NK-92 (cell line): Measurements from ENCODE around the gene MALL.
"Not testable (repeated sequence)": the region's sequence is repeated elsewhere in the genome, so short reads cannot be mapped to it uniquely, and the experiment has no call there.

Experiments
- DNase-seq: peaks from one replicate; lab custom pipeline; 2025; ENCODE audit not compliant: unreplicated experiment; lab: John Stamatoyannopoulos, UW

The MALL gene

DNA sequence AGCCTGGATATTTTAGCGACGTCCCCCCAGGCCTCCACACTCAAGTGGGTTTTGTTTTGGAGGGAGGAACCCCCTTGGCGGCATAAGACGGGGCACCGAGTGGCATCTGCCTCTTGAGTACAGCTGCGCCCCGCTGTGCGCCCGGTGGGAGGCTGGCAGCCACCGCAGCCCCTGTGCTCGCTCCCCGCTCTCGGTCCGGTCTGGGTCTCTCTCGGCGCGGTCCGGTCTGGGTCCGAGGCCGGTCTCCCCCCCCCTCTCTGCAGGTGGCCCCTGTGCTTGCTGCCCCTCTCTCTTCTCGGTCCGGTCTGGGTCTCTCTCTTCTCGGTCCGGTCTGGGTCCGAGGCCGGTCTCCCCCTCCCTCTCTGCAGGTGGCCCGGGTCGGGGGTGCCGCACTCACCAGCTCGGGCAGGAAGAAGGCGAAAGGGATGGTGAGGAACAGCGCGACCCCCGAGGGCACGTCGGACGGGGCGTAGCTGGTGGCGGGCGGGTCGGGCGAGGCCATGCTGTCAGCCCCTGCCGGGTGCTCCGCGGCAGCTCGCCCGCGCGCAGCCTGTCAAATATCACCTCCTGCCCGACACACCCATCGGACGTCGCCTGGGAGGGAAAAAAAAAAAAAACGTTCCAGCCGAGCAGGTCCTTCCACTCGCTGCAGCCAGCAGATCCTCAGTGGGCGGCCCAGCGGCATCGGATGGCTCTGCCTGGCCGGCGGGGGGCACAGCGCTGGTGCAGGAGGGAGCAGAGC is at the start of gene MALL:
Gene MALL (minus strand): TSS at position 532 of the 742 bp plus-strand sequence. CDS start 30 bp downstream, at position 502.
- no peak for DNase-seq

DNA sequence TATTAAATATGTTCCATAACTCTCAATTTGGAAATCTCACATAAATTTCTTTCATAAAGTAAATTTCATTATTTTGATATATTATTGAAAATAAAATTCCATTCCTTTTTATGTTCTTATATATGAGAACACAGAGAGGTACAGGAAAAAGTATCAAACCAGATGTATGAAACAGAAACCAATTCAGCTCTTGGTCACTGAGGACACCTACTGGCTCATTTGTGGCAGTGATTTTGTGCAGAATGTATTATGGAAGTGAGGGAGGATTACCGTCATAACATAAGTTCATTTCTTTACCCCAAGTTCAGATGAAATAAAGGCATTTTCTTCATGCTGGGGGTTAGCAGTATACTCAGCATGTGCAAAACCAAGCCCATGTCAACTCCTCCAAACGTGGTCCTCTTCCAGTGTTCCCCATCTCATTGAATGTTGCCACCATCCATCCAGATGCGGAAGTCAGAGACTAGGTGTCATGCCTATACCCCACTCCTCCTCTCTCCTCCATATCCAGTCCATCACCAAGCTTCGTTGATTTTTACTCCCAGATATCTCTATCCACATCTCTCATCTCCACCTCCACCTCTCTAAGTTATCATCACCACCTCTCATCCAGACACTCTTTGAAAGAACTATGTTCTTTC is 41.7 kb upstream of the MALL start:
- DNase-seq = no peak

- DNase-seq = not testable (repeated sequence)
These were observed 39.2 kb upstream of the MALL start for GRCh38 chr2:110154828-110155227.

- DNase-seq = not testable (repeated sequence)
These were observed 38.6 kb upstream of the MALL start for GRCh38 chr2:110154188-110154587.

DNA sequence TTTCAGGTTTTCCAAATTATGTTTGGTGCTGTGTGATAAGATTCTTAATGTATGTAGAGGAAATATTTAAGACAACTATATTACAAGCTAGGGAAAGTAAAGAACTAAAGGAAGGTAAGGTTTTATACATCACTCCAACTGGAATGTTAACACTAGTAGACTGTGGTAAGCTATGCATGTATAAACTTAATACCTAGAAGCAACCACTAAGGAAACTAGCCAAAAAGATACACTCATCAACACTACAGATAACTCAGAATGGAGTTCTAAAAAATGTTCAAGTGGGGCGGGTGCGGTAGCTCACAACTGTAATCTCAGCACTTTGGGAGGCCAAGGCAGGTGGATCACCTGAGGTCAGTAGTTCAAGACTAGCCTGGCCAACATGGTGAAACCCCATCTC is 37.8 kb upstream of the MALL start:
- no peak for DNase-seq

DNA sequence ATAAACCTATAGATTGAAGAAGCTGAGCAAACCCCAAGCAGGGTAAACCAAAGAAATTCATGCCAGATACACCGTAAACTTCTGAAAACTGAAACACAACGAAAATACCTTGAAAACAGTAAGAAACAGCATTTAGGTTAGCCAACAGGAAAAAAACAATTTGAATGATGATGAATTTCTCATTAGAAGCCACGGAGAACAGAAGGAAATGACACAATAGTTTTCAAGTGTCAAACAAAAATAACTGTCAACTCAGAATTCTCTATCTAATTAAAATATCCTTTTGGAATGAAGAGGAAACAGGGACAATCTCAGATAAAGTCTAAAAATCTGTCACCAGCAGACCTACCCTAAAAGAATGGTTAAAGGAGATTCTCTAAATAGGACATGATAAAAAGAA is 37.3 kb upstream of the MALL start:
- no peak for DNase-seq

GRCh38 chr2:110149330-110150220 is 34.0 kb upstream of the MALL start:
- no peak for DNase-seq

DNA sequence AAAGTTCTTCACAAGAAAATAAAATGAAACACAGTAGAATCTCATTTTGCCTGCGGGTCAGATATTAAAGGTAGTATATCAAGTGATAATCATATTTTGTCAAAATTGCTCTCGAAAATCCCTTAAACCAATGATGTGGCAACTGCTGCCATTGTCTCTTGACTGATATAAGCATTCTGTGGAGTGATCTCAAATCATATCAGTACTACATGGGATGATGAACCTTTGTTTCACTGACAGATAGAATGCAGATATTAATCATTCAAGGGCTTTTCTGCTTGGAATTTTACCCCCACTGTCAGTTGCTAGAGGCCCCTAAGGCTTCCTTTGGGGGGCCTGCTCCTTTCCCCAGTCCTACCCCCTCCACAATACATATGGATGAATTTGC is 31.3 kb upstream of the MALL start:
- DNase-seq = no peak

DNA sequence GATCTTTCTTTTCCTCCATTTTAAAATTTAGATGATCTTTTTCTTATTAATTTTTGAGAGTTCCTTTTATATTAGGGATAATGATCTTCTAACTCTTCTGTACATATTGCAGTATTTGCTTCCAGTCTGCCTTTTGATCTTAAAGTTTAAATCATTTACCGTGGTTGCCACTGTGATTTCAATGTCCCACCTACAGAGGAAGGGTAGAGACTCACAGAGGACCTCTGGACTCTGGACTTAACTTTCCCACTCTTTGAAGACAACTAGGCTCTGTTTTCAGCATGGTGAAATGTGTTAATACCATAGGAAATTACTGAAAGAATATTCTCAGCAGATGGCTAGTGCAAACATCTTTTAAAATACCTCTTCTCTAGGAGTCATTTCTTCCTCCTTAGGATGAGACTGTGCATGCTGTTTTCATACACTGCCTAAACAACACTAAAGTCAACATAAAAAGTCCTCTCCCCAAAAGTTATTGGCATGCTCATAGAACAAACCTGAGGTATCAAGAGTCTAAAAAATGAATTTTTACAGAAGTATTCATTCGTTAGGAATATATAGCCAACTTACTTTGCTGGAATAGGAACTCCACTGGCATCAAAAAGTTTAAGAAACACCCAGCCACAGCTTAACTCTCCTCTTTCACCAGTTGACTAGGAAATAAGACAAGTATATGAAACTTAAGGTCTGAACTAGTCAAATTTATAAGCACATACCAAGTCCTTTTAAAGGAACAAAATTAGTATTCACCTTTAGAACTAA is 30.7 kb upstream of the MALL start:
- no peak for DNase-seq

DNA sequence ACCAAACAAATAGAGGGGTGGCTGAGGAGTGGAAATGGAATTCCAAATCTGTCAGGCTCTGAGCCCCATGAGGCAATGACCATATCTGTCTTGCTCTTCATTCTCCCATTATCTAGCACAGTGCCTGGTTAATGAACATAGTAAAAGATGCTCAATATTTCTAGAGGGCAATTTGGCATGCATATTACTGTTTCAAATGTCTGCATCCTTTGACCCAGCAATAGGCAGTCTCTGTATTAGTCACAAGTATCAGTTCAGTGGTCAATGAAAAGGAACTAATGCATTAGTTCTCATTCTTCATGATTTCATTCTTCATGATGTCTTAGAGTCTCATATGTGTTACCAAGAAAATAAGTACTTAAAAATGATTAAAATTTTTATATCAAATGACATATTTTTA is 28.4 kb upstream of the MALL start:
- DNase-seq = no peak

- DNase-seq = no peak
These were observed 24.8 kb upstream of the MALL start for GRCh38 chr2:110140401-110140800.

DNA sequence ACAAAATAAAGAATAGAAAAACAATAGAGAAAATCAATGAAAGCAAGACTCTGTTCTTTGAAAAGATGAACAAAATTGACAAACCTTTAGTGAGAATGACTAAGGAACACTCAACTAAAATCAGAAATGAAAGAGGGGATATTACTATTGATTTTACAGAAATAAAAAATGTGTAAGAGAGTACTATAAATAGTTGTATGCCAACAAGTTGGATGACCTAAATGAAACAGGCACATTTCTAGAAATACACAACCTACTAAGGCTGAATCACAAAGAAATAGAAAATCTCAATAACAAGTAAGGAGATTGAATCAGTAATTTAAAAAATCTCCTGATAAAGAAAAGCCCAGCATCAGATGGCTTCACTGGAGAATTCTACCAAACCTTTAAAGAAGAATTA is 18.4 kb upstream of the MALL start:
- no peak for DNase-seq

DNA sequence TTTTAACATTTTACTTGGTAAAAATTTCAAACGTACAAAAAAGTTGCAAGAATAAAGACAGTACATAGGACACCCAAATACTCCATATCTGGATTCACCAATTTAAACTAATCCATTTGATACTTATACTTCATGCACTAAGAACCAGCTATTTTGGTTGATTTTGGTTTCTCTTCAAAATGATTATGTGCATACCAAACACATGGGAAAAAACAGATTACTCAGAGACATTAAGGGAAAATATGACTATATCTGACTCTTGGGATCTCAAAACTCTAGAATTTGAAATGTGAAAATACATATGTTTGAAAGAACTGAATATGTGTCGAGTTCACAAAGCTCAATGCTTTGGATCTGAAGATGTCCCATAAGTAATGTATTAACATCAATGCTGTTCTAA is 15.5 kb upstream of the MALL start:
- DNase-seq = no peak

DNA sequence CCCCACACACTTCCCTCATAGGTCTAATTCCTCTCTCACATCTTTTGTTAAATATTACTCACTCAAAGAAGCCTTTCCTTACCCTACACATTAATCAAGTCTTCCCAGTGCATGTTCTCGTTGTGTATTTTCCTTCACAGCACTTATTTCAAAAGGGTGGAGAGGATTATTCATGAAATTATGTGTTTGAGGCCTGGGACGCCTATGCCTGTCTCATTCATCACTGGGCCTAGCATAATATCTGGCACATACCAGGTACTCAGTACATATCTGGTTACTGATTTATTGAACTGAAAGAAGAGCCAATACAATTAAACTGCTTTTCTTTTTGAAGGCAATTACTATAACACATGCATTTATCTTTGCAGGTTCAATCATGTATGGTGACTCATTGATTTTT is 15.1 kb upstream of the MALL start:
- DNase-seq = no peak

DNA sequence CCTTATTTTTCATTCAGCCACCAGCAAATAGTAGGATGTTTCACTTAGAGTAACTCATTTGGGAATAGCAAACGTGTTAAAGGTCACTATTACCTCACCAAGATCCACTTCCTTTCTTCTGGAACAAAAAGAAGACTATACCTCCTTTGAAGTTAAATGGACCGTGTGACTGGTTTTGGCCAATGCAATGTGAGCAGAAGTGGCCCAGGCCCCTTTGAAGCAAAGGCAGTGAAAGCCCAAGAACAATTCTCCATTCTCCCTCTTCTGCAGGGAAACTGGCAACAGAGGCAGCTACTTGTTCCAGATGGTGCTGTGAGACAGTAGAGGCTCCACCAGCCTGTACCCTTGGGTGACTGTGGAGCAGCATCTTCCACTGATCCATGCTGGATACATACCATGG is 11.3 kb upstream of the MALL start:
- no peak for DNase-seq

GRCh38 chr2:110126086-110126773 is 10.6 kb upstream of the MALL start:
- no peak for DNase-seq

GRCh38 chr2:110124939-110125691 is 9.5 kb upstream of the MALL start:
- DNase-seq = no peak

GRCh38 chr2:110124038-110124825 is 8.6 kb upstream of the MALL start:
- no peak for DNase-seq

GRCh38 chr2:110121592-110121991 is 6.0 kb upstream of the MALL start:
- no peak for DNase-seq
